ENCODE results near the gene KRI1. TPM values are rescaled to one million over a fixed set of nuclear protein-coding genes. Genes with fewer than 3 reads are reported as not detected.

Gene KRI1
- total RNA-seq, 2 experiments from 2014 or later = 62.5 to 67.1 TPM

Small RNAs within 50 kb of the gene (microRNA-seq; reads per million reads assigned to microRNA genes)
- not detected for gene MIR1238 (ENCODE audit: borderline replicate concordance)

Other genes with a start within 250 kb of the KRI1 start
- gene FDX2, start 250.0 kb downstream of the KRI1 start, total RNA-seq = 10 to 100 TPM; 11.7 to 13.3 TPM
- 10 to 100 TPM; 83.7 to 90.8 TPM for gene RAVER1, start 232.5 kb downstream of the KRI1 start, total RNA-seq
- 100 to 1,000 TPM; 109 to 122 TPM for gene ICAM3, start 226.4 kb downstream of the KRI1 start, total RNA-seq
- gene TYK2, start 185.4 kb downstream of the KRI1 start, total RNA-seq = 100 to 1,000 TPM; 151 to 197 TPM
- 100 to 1,000 TPM; 178 to 190 TPM for gene CDC37, start 162.5 kb downstream of the KRI1 start, total RNA-seq
- 1 to 10 TPM; 3.9 to 4.3 TPM for gene PDE4A, start 145.5 kb downstream of the KRI1 start, total RNA-seq
- gene KEAP1, start 62.7 kb downstream of the KRI1 start, total RNA-seq = 10 to 100 TPM; 38.7 to 58.7 TPM
- under 1 TPM; 0.07 to 0.11 TPM for gene S1PR5, start 48.6 kb downstream of the KRI1 start, total RNA-seq
- gene ATG4D, start 22.1 kb downstream of the KRI1 start, total RNA-seq = 10 to 100 TPM; 18.9 to 19.3 TPM
- 10 to 100 TPM; 39.2 to 50.3 TPM for gene CDKN2D, start 3.0 kb upstream of the KRI1 start, total RNA-seq
- not detected for gene AP1M2, start 21.3 kb upstream of the KRI1 start, total RNA-seq
- 100 to 1,000 TPM in 1 of 2 experiments, 10 to 100 TPM in 1; 80.3 to 105 TPM for gene SLC44A2, start 59.5 kb upstream of the KRI1 start, total RNA-seq
- gene ILF3, start 88.3 kb upstream of the KRI1 start, total RNA-seq = 100 to 1,000 TPM; 433 to 570 TPM
- 10 to 100 TPM; 51.5 to 52.8 TPM for gene QTRT1, start 135.4 kb upstream of the KRI1 start, total RNA-seq
- gene DNM2, start 152.1 kb upstream of the KRI1 start, total RNA-seq = 100 to 1,000 TPM; 167 to 185 TPM

Measured in activated CD4-positive, alpha-beta T cell treated with anti-CD3 and anti-CD28 coated beads for 36 hours (primary cell).